Umbilical cord (tissue), 2 donors: Measurements from ENCODE around the gene CD180. TPM values are rescaled to one million over a fixed set of nuclear protein-coding genes. Genes with fewer than 3 reads are reported as not detected.

Source experiments
- DNase-seq: peaks from one replicate; pipeline ENCODE4 v3.0.0-alpha.2; 2015; ENCODE audit warnings: low spot score
- total RNA-seq: library from RNA; depleted of rRNA; stranded (reverse); fragments of >200 nt; gene quantifications from one replicate; pipeline ENCODE4 v1.2.3, GENCODE V29; 2014; ENCODE audit warnings: low replicate concordance; ENCODE audit not compliant: insufficient read depth

Gene CD180
- total RNA-seq, 1 donor from 2014 or later: 1.2 TPM

- DNase-seq: no peak
These were observed 34.8 kb downstream of the CD180 start for GRCh38 chr5:67161767-67162166.

- peak; percentile 90 for DNase-seq
These were observed 35.6 kb downstream of the CD180 start for GRCh38 chr5:67160985-67161384.

GRCh38 chr5:67160272-67160671 is 36.3 kb downstream of the CD180 start:
- DNase-seq: no peak

GRCh38 chr5:67156976-67157583 is 39.5 kb downstream of the CD180 start:
- peak; percentile 18 for DNase-seq

GRCh38 chr5:67154556-67155206 is 41.9 kb downstream of the CD180 start:
- DNase-seq: no peak

GRCh38 chr5:67153292-67153691 is 43.3 kb downstream of the CD180 start:
- DNase-seq: no peak

GRCh38 chr5:67152400-67152799 is 44.2 kb downstream of the CD180 start:
- DNase-seq: no peak

GRCh38 chr5:67149951-67150523 is 46.6 kb downstream of the CD180 start:
- peak; percentile 21 for DNase-seq

GRCh38 chr5:67149057-67149950 is 47.3 kb downstream of the CD180 start:
- DNase-seq: peak; percentile 59

GRCh38 chr5:67147760-67148159 is 48.8 kb downstream of the CD180 start:
- DNase-seq: no peak

GRCh38 chr5:67146981-67147380 is 49.6 kb downstream of the CD180 start:
- no peak for DNase-seq

- DNase-seq: peak; percentile 76
These were observed 50.0 kb downstream of the CD180 start for GRCh38 chr5:67146574-67146973.

- no peak for DNase-seq
These were observed 52.4 kb downstream of the CD180 start for GRCh38 chr5:67144183-67144639.

GRCh38 chr5:67143549-67143948 is 53.0 kb downstream of the CD180 start:
- DNase-seq: no peak

- no peak for DNase-seq
These were observed 53.8 kb downstream of the CD180 start for GRCh38 chr5:67142816-67143215.

GRCh38 chr5:67141644-67142043 is 55.0 kb downstream of the CD180 start:
- no peak for DNase-seq

GRCh38 chr5:67140413-67140812 is 56.2 kb downstream of the CD180 start:
- DNase-seq: no peak

GRCh38 chr5:67139030-67139429 is 57.6 kb downstream of the CD180 start:
- no peak for DNase-seq

- DNase-seq: no peak
These were observed 61.1 kb downstream of the CD180 start for GRCh38 chr5:67135381-67135984.

GRCh38 chr5:67133776-67134175 is 62.8 kb downstream of the CD180 start:
- no peak for DNase-seq

GRCh38 chr5:67133217-67133616 is 63.4 kb downstream of the CD180 start:
- no peak for DNase-seq

- DNase-seq: no peak
These were observed 66.8 kb downstream of the CD180 start for GRCh38 chr5:67129768-67130167.
